KMS-11 (cell line): Measurements from ENCODE around the gene CTIF.

Experiments
- H2AFZ ChIP-seq: fragments of 200-600 bp; sonication (generic); 2 replicates; pipeline ENCODE4 v1.6.1; 2016; ENCODE audit warnings: antibody characterized with exemption, mixed run types, low read depth
- H3K27ac ChIP-seq: fragments of 200-600 bp; sonication (generic); 2 replicates; pipeline ENCODE4 v1.6.1; 2016; ENCODE audit warnings: mild to moderate bottlenecking, mixed run types
- H3K27me3 ChIP-seq: fragments of 200-600 bp; sonication (generic); 2 replicates; pipeline ENCODE4 v1.6.1; 2017; ENCODE audit warnings: mild to moderate bottlenecking, low read depth, mixed run types, moderate library complexity; ENCODE audit not compliant: insufficient read depth
- H3K36me3 ChIP-seq: fragments of 200-600 bp; sonication (generic); 2 replicates; pipeline ENCODE4 v1.6.1; 2017; ENCODE audit warnings: mild to moderate bottlenecking, mixed run types; ENCODE audit not compliant: insufficient read depth
- H3K4me1 ChIP-seq: fragments of 200-600 bp; sonication (generic); 2 replicates; pipeline ENCODE4 v1.6.1; 2016; ENCODE audit warnings: mild to moderate bottlenecking, low read depth, mixed run types; ENCODE audit not compliant: poor library complexity, severe bottlenecking
- H3K4me2 ChIP-seq: fragments of 200-600 bp; sonication (generic); 2 replicates; pipeline ENCODE4 v1.7.0; 2016; ENCODE audit warnings: mild to moderate bottlenecking, mixed run types
- H3K4me3 ChIP-seq: fragments of 200-600 bp; sonication (generic); IDR thresholded peaks from 2 replicates; pipeline ENCODE4 v1.6.1; 2017; ENCODE audit warnings: low read depth, low read length, mixed read lengths; ENCODE audit not compliant: insufficient read depth
- H3K79me2 ChIP-seq: fragments of 200-600 bp; sonication (generic); 2 replicates; pipeline ENCODE4 v1.6.1; 2016; ENCODE audit warnings: low read depth, mixed run types; ENCODE audit not compliant: insufficient read depth
- H3K9ac ChIP-seq: fragments of 200-600 bp; sonication (generic); 2 replicates; pipeline ENCODE4 v1.6.1; 2016; ENCODE audit warnings: mild to moderate bottlenecking, mixed run types
- H4K20me1 ChIP-seq: fragments of 200-600 bp; sonication (generic); 2 replicates; pipeline ENCODE4 v1.6.1; 2016; ENCODE audit warnings: mild to moderate bottlenecking, mixed run types; ENCODE audit not compliant: insufficient read depth
- CTCF ChIP-seq: fragments of 200-600 bp; sonication (generic); conservative IDR thresholded peaks from 2 replicates; pipeline ENCODE4 v1.6.1; 2017; ENCODE audit warnings: low read depth, mild to moderate bottlenecking, antibody characterized with exemption, low read length, moderate library complexity, mixed read lengths

CTIF gene

GRCh38 chr18:48839819-48840490 lies 301.1 kb downstream of the CTIF start:
- Histone ChIP-seq H3K79me2 (no peaks in the 10 kb centered on the region), H3K36me3 (no peaks in the 10 kb centered on the region), H3K27me3 (no peaks in the 10 kb centered on the region), H3K4me3 (no peak overlapping the region), H3K4me2 (no peak overlapping the region), H3K27ac (no peak overlapping the region), H2AFZ (no peak overlapping the region), H4K20me1 (no peaks in the 10 kb centered on the region), H3K9ac (no peak overlapping the region), H3K4me1 (peaks cover 6% of the 10 kb centered on the region)
- no peak for TF ChIP-seq CTCF

GRCh38 chr18:48840491-48840877 lies 301.7 kb downstream of the CTIF start:
- Histone ChIP-seq H3K36me3 (no peaks in the 10 kb centered on the region), H3K4me2 (no peak overlapping the region), H3K4me1 (peaks cover under 1% of the 10 kb centered on the region), H4K20me1 (no peaks in the 10 kb centered on the region), H3K4me3 (no peak overlapping the region), H3K79me2 (no peaks in the 10 kb centered on the region), H3K27me3 (no peaks in the 10 kb centered on the region), H3K27ac (no peak overlapping the region), H2AFZ (no peak overlapping the region), H3K9ac (no peak overlapping the region)
- TF ChIP-seq CTCF = no peak

- Histone ChIP-seq H3K27ac (no peak overlapping the region), H4K20me1 (no peaks in the 10 kb centered on the region)
Measured at GRCh38 chr18:48841381-48842258, 302.8 kb downstream of the CTIF start.

More at GRCh38 chr18:48841381-48842258, 302.8 kb downstream of the CTIF start:
- no peak overlapping the region for H2AFZ ChIP-seq
- no peaks in the 10 kb centered on the region for H3K27me3 ChIP-seq
- no peak overlapping the region for H3K4me3 ChIP-seq
- H3K79me2 ChIP-seq = no peaks in the 10 kb centered on the region
- no peak for TF ChIP-seq CTCF
- H3K9ac ChIP-seq = no peak overlapping the region
- H3K4me2 ChIP-seq = no peak overlapping the region
- H3K4me1 ChIP-seq = no peaks in the 10 kb centered on the region
- no peaks in the 10 kb centered on the region for H3K36me3 ChIP-seq
